ENCODE data around the gene EAF1. TPM values are rescaled to one million over a fixed set of nuclear protein-coding genes. Genes with fewer than 3 reads are reported as not detected.
"Not testable (repeated sequence)": the region's sequence is repeated elsewhere in the genome, so short reads cannot be mapped to it uniquely, and the experiment has no call there.

EAF1 gene
- total RNA-seq, 1 experiment from 2014 or later, result 28.3 TPM

DNA sequence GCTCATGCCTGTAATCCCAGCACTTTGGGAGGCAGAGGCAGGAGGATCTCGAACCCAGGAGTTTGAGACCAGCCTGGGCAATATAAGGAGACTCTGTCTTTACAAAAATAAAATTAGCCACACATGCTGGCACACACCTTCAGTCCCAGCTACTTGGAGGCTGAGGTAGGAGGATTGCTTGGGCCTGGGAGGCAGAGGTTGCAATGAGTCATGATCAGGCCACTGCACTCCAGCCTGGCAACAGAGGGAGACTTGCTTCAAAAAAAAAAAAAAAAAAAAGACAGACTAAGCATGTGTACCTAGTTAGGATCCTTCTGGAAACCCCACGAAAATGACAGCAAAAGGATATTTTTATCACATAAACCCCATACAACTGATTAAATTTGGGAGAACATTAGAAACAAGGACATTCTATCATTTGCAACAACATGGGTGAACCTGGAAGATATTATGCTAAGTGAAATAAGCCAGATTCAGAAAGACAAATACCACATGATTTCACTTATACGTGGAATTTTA is 44.9 kb upstream of the EAF1 start:
- TF ChIP-seq, protein P1, sequence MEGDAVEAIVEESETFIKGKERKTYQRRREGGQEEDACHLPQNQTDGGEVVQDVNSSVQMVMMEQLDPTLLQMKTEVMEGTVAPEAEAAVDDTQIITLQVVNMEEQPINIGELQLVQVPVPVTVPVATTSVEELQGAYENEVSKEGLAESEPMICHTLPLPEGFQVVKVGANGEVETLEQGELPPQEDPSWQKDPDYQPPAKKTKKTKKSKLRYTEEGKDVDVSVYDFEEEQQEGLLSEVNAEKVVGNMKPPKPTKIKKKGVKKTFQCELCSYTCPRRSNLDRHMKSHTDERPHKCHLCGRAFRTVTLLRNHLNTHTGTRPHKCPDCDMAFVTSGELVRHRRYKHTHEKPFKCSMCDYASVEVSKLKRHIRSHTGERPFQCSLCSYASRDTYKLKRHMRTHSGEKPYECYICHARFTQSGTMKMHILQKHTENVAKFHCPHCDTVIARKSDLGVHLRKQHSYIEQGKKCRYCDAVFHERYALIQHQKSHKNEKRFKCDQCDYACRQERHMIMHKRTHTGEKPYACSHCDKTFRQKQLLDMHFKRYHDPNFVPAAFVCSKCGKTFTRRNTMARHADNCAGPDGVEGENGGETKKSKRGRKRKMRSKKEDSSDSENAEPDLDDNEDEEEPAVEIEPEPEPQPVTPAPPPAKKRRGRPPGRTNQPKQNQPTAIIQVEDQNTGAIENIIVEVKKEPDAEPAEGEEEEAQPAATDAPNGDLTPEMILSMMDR (IDR thresholded peaks at IDR 0.05; ENCODE audit: unreplicated experiment), result no peak
- H3K9me3 Mint-ChIP-seq (ENCODE audit: unreplicated experiment), result no peaks in the 10 kb centered on the region
- no peak for DNase-seq (ENCODE audit: unreplicated experiment)
- peaks cover 4% of the 10 kb centered on the region for H3K4me1 Mint-ChIP-seq (ENCODE audit: insufficient read depth, unreplicated experiment)
- no peak overlapping the region for H3K4me3 Mint-ChIP-seq (ENCODE audit: unreplicated experiment)
- H3K27me3 Mint-ChIP-seq (ENCODE audit: insufficient read depth, unreplicated experiment), result no peaks in the 10 kb centered on the region
- BruUV-seq (replicated peaks), result no TSS peak
- H3K27ac Mint-ChIP-seq (ENCODE audit: low read depth, unreplicated experiment), result peak overlapping the region; percentile 64
- ChIA-PET POLR2A (no interaction called here), CTCF (interaction anchor here (7.3 kb wide), 1 partner anchor 115 kb away, joined by 183 read pairs; no protein-coding TSS in a partner anchor)
- peaks cover 6% of the 10 kb centered on the region for H3K36me3 Mint-ChIP-seq (ENCODE audit: insufficient read depth, unreplicated experiment)
- intact Hi-C loops (cut with micrococcal nuclease), result no loop called here

- intact Hi-C loops (cut with micrococcal nuclease), result no loop called here
- H3K4me3 Mint-ChIP-seq (ENCODE audit: unreplicated experiment), result no peak overlapping the region
- BruUV-seq (replicated peaks), result no TSS peak
- H3K36me3 Mint-ChIP-seq (ENCODE audit: insufficient read depth, unreplicated experiment), result no peaks in the 10 kb centered on the region
- DNase-seq (ENCODE audit: unreplicated experiment), result no peak
- peaks cover 6% of the 10 kb centered on the region for H3K4me1 Mint-ChIP-seq (ENCODE audit: insufficient read depth, unreplicated experiment)
- ChIA-PET CTCF (interaction anchor here (0.7 to 3.3 kb wide), 4 partner anchors 20 to 120 kb away, joined by 3 to 18 read pairs (median 4); no protein-coding TSS in a partner anchor), POLR2A (no interaction called here)
- no peak overlapping the region for H3K27ac Mint-ChIP-seq (ENCODE audit: low read depth, unreplicated experiment)
- H3K9me3 Mint-ChIP-seq (ENCODE audit: unreplicated experiment), result no peaks in the 10 kb centered on the region
- H3K27me3 Mint-ChIP-seq (ENCODE audit: insufficient read depth, unreplicated experiment), result no peaks in the 10 kb centered on the region
- TF ChIP-seq, protein P1 (IDR thresholded peaks at IDR 0.05; ENCODE audit: unreplicated experiment), result no peak
Observed at GRCh38 chr3:15384510-15385237, 42.7 kb upstream of the EAF1 start.

GRCh38 chr3:15385238-15385695 is 42.1 kb upstream of the EAF1 start:
- H3K4me3 Mint-ChIP-seq (ENCODE audit: unreplicated experiment); intact Hi-C loops (cut with micrococcal nuclease); DNase-seq (ENCODE audit: unreplicated experiment); H3K27ac Mint-ChIP-seq (ENCODE audit: low read depth, unreplicated experiment); H3K4me1 Mint-ChIP-seq (ENCODE audit: insufficient read depth, unreplicated experiment); H3K36me3 Mint-ChIP-seq (ENCODE audit: insufficient read depth, unreplicated experiment); H3K27me3 Mint-ChIP-seq (ENCODE audit: insufficient read depth, unreplicated experiment); H3K9me3 Mint-ChIP-seq (ENCODE audit: unreplicated experiment); BruUV-seq (replicated peaks): not testable (repeated sequence)
- ChIA-PET POLR2A (interaction anchor here (0.6 kb wide), 1 partner anchor 115 kb away, joined by 3 read pairs; no protein-coding TSS in a partner anchor), CTCF (interaction anchor here (1.2 to 3.3 kb wide), 2 partner anchors 19 to 118 kb away, joined by 4 to 18 read pairs; no protein-coding TSS in a partner anchor)

- BruUV-seq (replicated peaks), result no TSS peak
- TF ChIP-seq, protein P1 (IDR thresholded peaks at IDR 0.05; ENCODE audit: unreplicated experiment), result no peak
- Mint-ChIP-seq H3K4me3 (ENCODE audit: unreplicated experiment) (no peak overlapping the region), H3K36me3 (ENCODE audit: insufficient read depth, unreplicated experiment) (no peaks in the 10 kb centered on the region), H3K27me3 (ENCODE audit: insufficient read depth, unreplicated experiment) (no peaks in the 10 kb centered on the region), H3K9me3 (ENCODE audit: unreplicated experiment) (no peaks in the 10 kb centered on the region), H3K4me1 (ENCODE audit: insufficient read depth, unreplicated experiment) (peaks cover 6% of the 10 kb centered on the region), H3K27ac (ENCODE audit: low read depth, unreplicated experiment) (no peak overlapping the region)
- ChIA-PET POLR2A (interaction anchor here (0.6 kb wide), 2 partner anchors 114 to 338 kb away, joined by 3 to 4 read pairs; no protein-coding TSS in a partner anchor), CTCF (interaction anchor here (1.2 to 3.3 kb wide), 2 partner anchors 118 to 119 kb away, joined by 4 to 18 read pairs; no protein-coding TSS in a partner anchor)
- DNase-seq (ENCODE audit: unreplicated experiment), result no peak
- intact Hi-C loops (cut with micrococcal nuclease), result no loop called here
Observed at GRCh38 chr3:15385901-15386653, 41.3 kb upstream of the EAF1 start.

- H3K27me3 Mint-ChIP-seq (ENCODE audit: insufficient read depth, unreplicated experiment); intact Hi-C loops (cut with micrococcal nuclease); DNase-seq (ENCODE audit: unreplicated experiment); BruUV-seq (replicated peaks); H3K27ac Mint-ChIP-seq (ENCODE audit: low read depth, unreplicated experiment); H3K4me1 Mint-ChIP-seq (ENCODE audit: insufficient read depth, unreplicated experiment); H3K4me3 Mint-ChIP-seq (ENCODE audit: unreplicated experiment); H3K36me3 Mint-ChIP-seq (ENCODE audit: insufficient read depth, unreplicated experiment); H3K9me3 Mint-ChIP-seq (ENCODE audit: unreplicated experiment): not testable (repeated sequence)
- ChIA-PET CTCF (interaction anchor here (1.2 kb wide), 1 partner anchor 118 kb away, joined by 4 read pairs; no protein-coding TSS in a partner anchor), POLR2A (interaction anchor here (1.0 kb wide), 1 partner anchor 19 kb away, joined by 3 read pairs; no protein-coding TSS in a partner anchor)
Observed at GRCh38 chr3:15386654-15386955, 40.8 kb upstream of the EAF1 start.
